NB4 (cell line): ENCODE results near the gene CD93.

Experiments
- DNase-seq: peaks from one replicate; pipeline ENCODE4 v3.0.0; 2010; ENCODE audit warnings: low read depth
- H3K4me3 ChIP-seq: one replicate; pipeline ENCODE4 v1.5.1; 2011; ENCODE audit warnings: mild to moderate bottlenecking, low read depth, low read length, moderate library complexity
- MYC ChIP-seq: IDR thresholded peaks from 2 replicates; pipeline ENCODE4 v1.6.1; 2011; ENCODE audit warnings: low read depth, low read length
- POLR2A ChIP-seq: IDR thresholded peaks from 2 replicates; pipeline ENCODE4 v1.6.1; 2011; ENCODE audit warnings: mild to moderate bottlenecking; ENCODE audit not compliant: insufficient read length; ENCODE audit errors: extremely low read depth
- TF ChIP-seq, protein P1 (sequence below): IDR thresholded peaks from one replicate; pipeline ENCODE4 v1.5.1; 2012; ENCODE audit warnings: low read depth, low read length
- TF ChIP-seq, protein P2 (sequence below): IDR thresholded peaks from 2 replicates; pipeline ENCODE4 v1.6.1; 2011; ENCODE audit warnings: low read depth, low read length

Gene CD93

DNA sequence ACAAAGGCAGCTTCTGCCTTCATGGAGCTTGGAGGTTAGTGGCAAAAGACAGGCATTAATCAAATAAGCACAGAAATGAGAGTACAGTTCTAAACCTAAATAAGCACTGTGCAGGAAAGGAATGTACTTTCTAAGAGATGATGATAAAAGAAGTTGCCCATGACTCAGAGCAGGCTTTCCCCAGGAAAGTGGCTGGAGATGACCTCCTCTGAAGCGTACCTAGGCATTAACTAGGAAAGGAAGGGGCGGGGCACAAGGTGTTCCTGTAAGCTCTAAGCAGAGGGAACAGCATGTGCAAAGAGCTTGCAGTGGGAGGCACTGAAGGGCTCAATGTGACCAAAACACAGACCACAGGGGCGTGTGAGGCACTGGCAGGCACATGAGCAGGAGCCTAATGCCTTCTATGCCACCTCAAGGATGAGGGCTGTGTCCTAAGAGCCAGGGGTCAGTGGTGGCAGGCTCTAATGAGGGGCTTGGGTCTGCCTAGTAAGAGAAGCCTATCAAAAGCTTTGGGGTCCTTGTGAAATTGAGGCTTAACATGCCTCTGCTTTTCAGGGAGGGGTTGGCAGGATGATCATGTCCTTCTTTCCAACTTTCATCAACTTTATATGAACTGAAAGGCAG, 46.1 kb downstream of the CD93 start:
- TF ChIP-seq, protein P1, sequence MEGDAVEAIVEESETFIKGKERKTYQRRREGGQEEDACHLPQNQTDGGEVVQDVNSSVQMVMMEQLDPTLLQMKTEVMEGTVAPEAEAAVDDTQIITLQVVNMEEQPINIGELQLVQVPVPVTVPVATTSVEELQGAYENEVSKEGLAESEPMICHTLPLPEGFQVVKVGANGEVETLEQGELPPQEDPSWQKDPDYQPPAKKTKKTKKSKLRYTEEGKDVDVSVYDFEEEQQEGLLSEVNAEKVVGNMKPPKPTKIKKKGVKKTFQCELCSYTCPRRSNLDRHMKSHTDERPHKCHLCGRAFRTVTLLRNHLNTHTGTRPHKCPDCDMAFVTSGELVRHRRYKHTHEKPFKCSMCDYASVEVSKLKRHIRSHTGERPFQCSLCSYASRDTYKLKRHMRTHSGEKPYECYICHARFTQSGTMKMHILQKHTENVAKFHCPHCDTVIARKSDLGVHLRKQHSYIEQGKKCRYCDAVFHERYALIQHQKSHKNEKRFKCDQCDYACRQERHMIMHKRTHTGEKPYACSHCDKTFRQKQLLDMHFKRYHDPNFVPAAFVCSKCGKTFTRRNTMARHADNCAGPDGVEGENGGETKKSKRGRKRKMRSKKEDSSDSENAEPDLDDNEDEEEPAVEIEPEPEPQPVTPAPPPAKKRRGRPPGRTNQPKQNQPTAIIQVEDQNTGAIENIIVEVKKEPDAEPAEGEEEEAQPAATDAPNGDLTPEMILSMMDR = no peak
- TF ChIP-seq MYC (no peak), POLR2A (no peak)
- TF ChIP-seq, protein P2, sequence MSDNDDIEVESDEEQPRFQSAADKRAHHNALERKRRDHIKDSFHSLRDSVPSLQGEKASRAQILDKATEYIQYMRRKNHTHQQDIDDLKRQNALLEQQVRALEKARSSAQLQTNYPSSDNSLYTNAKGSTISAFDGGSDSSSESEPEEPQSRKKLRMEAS = no peak
- H3K4me3 ChIP-seq = no peak overlapping the region
- no peak for DNase-seq

DNA sequence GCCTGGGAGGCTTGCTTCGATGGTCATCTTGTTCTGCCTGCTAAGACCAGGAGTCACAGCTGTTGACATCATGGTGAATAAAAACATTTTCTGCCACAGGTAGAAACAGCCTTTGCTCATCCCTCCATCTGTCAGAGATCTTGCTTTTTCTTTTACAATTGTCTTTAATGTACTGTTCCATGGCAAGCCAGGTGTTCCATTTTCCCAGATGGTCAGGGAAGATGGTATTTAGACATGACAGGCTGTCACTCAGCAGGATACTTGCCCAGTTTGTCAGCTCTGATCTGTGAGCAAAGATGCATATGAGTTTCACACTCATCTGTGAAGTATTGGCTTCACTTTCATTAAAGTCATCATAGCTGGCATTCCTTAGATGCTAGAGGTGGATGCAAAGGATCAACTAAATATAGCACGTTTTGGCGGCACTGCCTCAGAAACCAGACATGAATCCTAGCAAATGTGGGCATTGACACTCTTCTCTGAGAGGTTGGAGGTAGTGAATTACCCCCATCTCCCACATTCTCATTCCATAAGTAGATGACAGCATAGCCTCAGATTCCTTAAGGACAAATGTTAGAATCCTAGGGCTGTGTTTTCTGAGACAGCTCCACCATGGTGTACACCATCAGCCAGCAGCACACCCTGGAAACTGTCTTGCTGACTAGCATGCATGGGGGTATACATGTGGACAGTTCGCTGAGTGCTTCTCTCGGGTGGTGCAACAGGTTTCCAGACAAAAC, 46.8 kb downstream of the CD93 start:
- no peak overlapping the region for H3K4me3 ChIP-seq
- TF ChIP-seq POLR2A = no peak
- TF ChIP-seq, protein P1 = no peak
- no peak for TF ChIP-seq MYC
- TF ChIP-seq, protein P2 = no peak
- no peak for DNase-seq

DNA sequence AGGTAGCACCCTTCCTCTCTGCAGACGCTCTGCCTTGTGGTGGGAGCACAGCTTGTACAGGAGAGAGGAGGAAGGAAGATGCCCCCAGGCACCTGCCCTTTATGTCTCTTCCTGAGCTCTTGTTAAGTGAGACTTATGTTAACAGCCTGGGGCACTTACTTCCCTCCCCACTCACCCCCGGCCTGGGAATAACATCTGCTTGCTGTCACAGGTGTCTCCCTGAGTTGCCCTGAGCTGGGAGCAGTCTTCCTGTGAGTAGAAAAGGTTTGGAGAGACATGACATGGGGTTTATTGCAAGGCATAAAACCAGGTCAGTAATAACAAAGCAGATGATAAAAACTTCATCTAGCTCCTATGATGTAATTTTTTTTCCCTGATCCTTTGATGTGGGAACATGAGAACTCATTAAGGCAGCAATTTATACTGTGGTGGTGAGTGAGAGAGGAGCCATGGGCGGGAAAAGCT, 49.1 kb downstream of the CD93 start:
- DNase-seq = no peak

DNA sequence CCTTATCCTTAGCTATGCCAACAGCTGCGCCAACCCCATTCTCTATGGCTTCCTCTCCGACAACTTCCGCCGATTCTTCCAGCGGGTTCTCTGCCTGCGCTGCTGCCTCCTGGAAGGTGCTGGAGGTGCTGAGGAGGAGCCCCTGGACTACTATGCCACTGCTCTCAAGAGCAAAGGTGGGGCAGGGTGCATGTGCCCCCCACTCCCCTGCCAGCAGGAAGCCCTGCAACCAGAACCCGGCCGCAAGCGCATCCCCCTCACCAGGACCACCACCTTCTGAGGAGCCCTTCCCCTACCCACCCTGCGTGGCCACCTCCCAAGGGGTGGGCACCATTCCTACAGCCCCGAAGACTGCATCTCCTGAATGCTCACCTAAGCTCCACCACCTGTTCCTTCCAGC, 49.8 kb downstream of the CD93 start:
- H3K4me3 ChIP-seq = no peak overlapping the region
- no peak for DNase-seq
- TF ChIP-seq MYC = no peak
- TF ChIP-seq POLR2A = no peak
- TF ChIP-seq, protein P2 = no peak
- TF ChIP-seq, protein P1 = no peak

More for the DNA sequence above, 49.1 kb downstream of the CD93 start:
- no peak for TF ChIP-seq POLR2A
- TF ChIP-seq, protein P1 = no peak
- TF ChIP-seq MYC = no peak
- TF ChIP-seq, protein P2 = no peak
- H3K4me3 ChIP-seq = no peak overlapping the region

DNA sequence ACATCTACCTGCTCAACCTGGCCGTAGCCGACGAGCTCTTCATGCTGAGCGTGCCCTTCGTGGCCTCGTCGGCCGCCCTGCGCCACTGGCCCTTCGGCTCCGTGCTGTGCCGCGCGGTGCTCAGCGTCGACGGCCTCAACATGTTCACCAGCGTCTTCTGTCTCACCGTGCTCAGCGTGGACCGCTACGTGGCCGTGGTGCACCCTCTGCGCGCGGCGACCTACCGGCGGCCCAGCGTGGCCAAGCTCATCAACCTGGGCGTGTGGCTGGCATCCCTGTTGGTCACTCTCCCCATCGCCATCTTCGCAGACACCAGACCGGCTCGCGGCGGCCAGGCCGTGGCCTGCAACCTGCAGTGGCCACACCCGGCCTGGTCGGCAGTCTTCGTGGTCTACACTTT, 50.4 kb downstream of the CD93 start:
- H3K4me3 ChIP-seq = no peak overlapping the region
- no peak for DNase-seq
- TF ChIP-seq, protein P1 = no peak
- no peak for TF ChIP-seq POLR2A
- no peak for TF ChIP-seq MYC
- TF ChIP-seq, protein P2 = no peak
